Adrenal gland (tissue), 12 donors: ENCODE measurements around the gene ZNF571. TPM values are rescaled to one million over a fixed set of nuclear protein-coding genes. Genes with fewer than 3 reads are reported as not detected.

ENCODE experiments used
- DNase-seq, 7 donors: peaks; one replicate each; pipeline ENCODE4 v3.0.0-alpha.2; 2019 to 2020
- H3K27ac ChIP-seq, 5 donors: fragments of 200-600 bp; sonication (generic) in 4 of 5; 1 replicate in 3 of 5; 2 replicates in 2 of 5; pipeline versions ENCODE4 v1.5.1 to v1.8.0; 2016 to 2020; ENCODE audit warnings: mild to moderate bottlenecking in 1 of 5
- H3K27me3 ChIP-seq: fragments of 200-600 bp; 2 replicates; pipeline ENCODE4 v1.8.0; 2021
- H3K36me3 ChIP-seq, 2 donors: fragments of 200-600 bp; replicated peaks in 1 of 2; 1 replicate in 1 of 2; 2 replicates in 1 of 2; pipeline versions ENCODE4 v1.5.1 to v1.8.0; 2018 to 2022
- H3K4me1 ChIP-seq, 2 donors: fragments of 200-600 bp; replicated peaks in 1 of 2; 1 replicate in 1 of 2; 2 replicates in 1 of 2; pipeline versions ENCODE4 v1.5.1 to v1.8.0; 2018 to 2021
- H3K4me3 ChIP-seq, 4 donors: fragments of 200-600 bp; sonication (generic) in 3 of 4; one replicate each; pipeline ENCODE4 v1.5.1; 2016 to 2018
- H3K9me3 ChIP-seq, 3 donors: fragments of 200-600 bp; sonication (generic) in 1 of 3; replicated peaks in 1 of 3; 1 replicate in 2 of 3; 2 replicates in 1 of 3; pipeline versions ENCODE4 v1.5.1 to v1.8.0; 2016 to 2021
- POLR2A ChIP-seq, 2 donors: fragments of 450-650 bp; IDR thresholded peaks; one replicate each; pipeline ENCODE4 v1.6.1; 2017; ENCODE audit warnings: antibody characterized with exemption in 2 of 2, mild to moderate bottlenecking in 2 of 2, moderate library complexity in 1 of 2
- whole genome bisulfite sequencing, 4 donors: extraction: QIAGEN DNeasy Blood & Tissue Kit in 2 of 4; methylation state at CpG; one replicate each; pipeline versions ENCODE4 v1.1.5 to v1.1.7; 2013 to 2017; 5-methylcytosine and 5-hydroxymethylcytosine counted together
- intact Hi-C, 2 donors: fragments of 100-400 bp; cut with DNase I; formaldehyde crosslinking; loops; one replicate each; pipeline versions ENCODE4 v1.14.1 to v1.15.0; 2022 to 2023
- polyA plus RNA-seq, 3 donors: library from polyadenylated mRNA; stranded (reverse); fragments of 200-250 nt in 2 of 3; fragments of 350-450 nt in 1 of 3; fragmentation: Illumina TruSeq in 1 of 3; extraction: RNeasy Lipid Tissue Mini Kit (QIAGEN cat#74804) in 1 of 3; gene quantifications; one replicate each; pipeline ENCODE4 v1.2.3, GENCODE V29; 2013 to 2014
- total RNA-seq, 9 donors: library from RNA; depleted of rRNA in 4 of 9; stranded (reverse); fragments of >200 nt in 4 of 9; fragments of 120-200 nt in 1 of 9; fragmentation: NEBNext Ultra II Directional in 1 of 9; extraction: Animal tissue kit (Norgen Biotek cat#: 25700) in 1 of 9; gene quantifications; one replicate each; pipeline versions ENCODE4 v1.1.0 to v1.2.4, GENCODE V29; 2013 to 2023
- donor health status: healthy with polysubstance abuse.
- donor health status: Bipolar disorder and iron deficiency.
- donor health status: DM: yes; HTN: yes; CAD: no.
- donor health status: DM: no; HTN: no; CAD: no.
- donor health status: DM: no; HTN: no; CAD: no.
- donor health status: DM: yes; HTN: yes; CAD: no.

The ZNF571 gene
- total and polyA plus RNA-seq, 12 donors: 1.9 to 11.4 (median 6.3) TPM

- H3K36me3 ChIP-seq: peaks cover 0 to 7% of the 10 kb centered on the region in 2 donors
- intact Hi-C loops: no loop called here
- 38 to 59% (median 40%) methylated on average over 1 to 2 of the region's 2 CpGs; no CpG with 5 or more reads in 1 of the 4 donors for WGBS, 4 donors
Measured at GRCh38 chr19:37519890-37520289, 74.7 kb downstream of the ZNF571 start.

More at GRCh38 chr19:37519890-37520289, 74.7 kb downstream of the ZNF571 start:
- DNase-seq: no peak
- Histone ChIP-seq H3K4me3 (no peak overlapping the region), H3K4me1 (no peaks in the 10 kb centered on the region), H3K27ac (no peak overlapping the region), H3K9me3 (peaks cover 0 to 7% (median 0%) of the 10 kb centered on the region in 3 donors), H3K27me3 (no peaks in the 10 kb centered on the region)
- TF ChIP-seq POLR2A (IDR thresholded peaks at IDR 0.05): no peak

Other genes with a start within 250 kb of the ZNF571 start
- gene ZNF527, start 223.7 kb downstream of the ZNF571 start, total RNA-seq: 10 to 100 TPM in 2 of 9 donors, 1 to 10 TPM in 7; 1.8 to 11.4 (median 7.4) TPM
- gene ZNF527, start 223.7 kb downstream of the ZNF571 start, polyA plus RNA-seq: 1 to 10 TPM; 3.0 to 6.3 (median 5.9) TPM
- 10 to 100 TPM in 2 of 9 donors, 1 to 10 TPM in 7; 6.1 to 36.6 (median 8.5) TPM for gene ZNF569, start 127.3 kb downstream of the ZNF571 start, total RNA-seq
- 10 to 100 TPM in 1 of 3 donors, 1 to 10 TPM in 2; 2.3 to 13.0 (median 4.4) TPM for gene ZNF569, start 127.3 kb downstream of the ZNF571 start, polyA plus RNA-seq
- 10 to 100 TPM in 1 of 9 donors, 1 to 10 TPM in 8; 5.1 to 11.6 (median 7.3) TPM for gene ZNF570, start 125.4 kb downstream of the ZNF571 start, total RNA-seq
- gene ZNF570, start 125.4 kb downstream of the ZNF571 start, polyA plus RNA-seq: 1 to 10 TPM; 1.4 to 6.6 (median 2.6) TPM
- 10 to 100 TPM in 1 of 9 donors, 1 to 10 TPM in 8; 1.6 to 10.7 (median 6.0) TPM for gene ZNF793, start 87.9 kb downstream of the ZNF571 start, total RNA-seq
- gene ZNF793, start 87.9 kb downstream of the ZNF571 start, polyA plus RNA-seq: 1 to 10 TPM; 3.2 to 8.4 (median 6.1) TPM
- 1 to 10 TPM; 2.3 to 7.2 (median 5.0) TPM for gene ZNF540, start 84 bp upstream of the ZNF571 start, total RNA-seq
- gene ZNF540, start 84 bp upstream of the ZNF571 start, polyA plus RNA-seq: 10 to 100 TPM in 1 of 3 donors, 1 to 10 TPM in 2; 5.5 to 19.2 (median 5.8) TPM
- gene ZFP30, start 60.7 kb upstream of the ZNF571 start, total RNA-seq: 10 to 100 TPM in 4 of 9 donors, 1 to 10 TPM in 5; 3.7 to 17.6 (median 9.4) TPM
- gene ZFP30, start 60.7 kb upstream of the ZNF571 start, polyA plus RNA-seq: 1 to 10 TPM; 3.1 to 6.8 (median 3.9) TPM
- 10 to 100 TPM in 2 of 9 donors, 1 to 10 TPM in 7; 3.8 to 14.9 (median 4.8) TPM for gene ZNF607, start 125.0 kb upstream of the ZNF571 start, total RNA-seq
- gene ZNF607, start 125.0 kb upstream of the ZNF571 start, polyA plus RNA-seq: 1 to 10 TPM; 3.7 to 4.4 (median 4.2) TPM
- 10 to 100 TPM in 6 of 9 donors, 1 to 10 TPM in 3; 3.4 to 19.1 (median 15.1) TPM for gene ZNF573, start 184.8 kb upstream of the ZNF571 start, total RNA-seq
- gene ZNF573, start 184.8 kb upstream of the ZNF571 start, polyA plus RNA-seq: 1 to 10 TPM in 2 of 3 donors, under 1 TPM in 1; 0.77 to 6.8 (median 1.9) TPM